T-helper 1 cell treated with Interleukin-12 subunit alpha and Interleukin-12 subunit beta and Interleukin-4 antibody, amounts not matched to agents 30 μg/mL and 1 μg/mL, for 36 hours (primary cell): ENCODE measurements around the gene PRR20G.

Source experiments
- H3K27ac Mint-ChIP-seq: one replicate; pipeline ENCODE4 v1.8.0; 2021; ENCODE audit warnings: mild to moderate bottlenecking, mixed read lengths
- H3K27me3 Mint-ChIP-seq: one replicate; pipeline ENCODE4 v1.8.0; 2021; ENCODE audit warnings: low read depth, mixed read lengths
- H3K36me3 Mint-ChIP-seq: one replicate; pipeline ENCODE4 v1.8.0; 2021; ENCODE audit warnings: low read depth, mixed read lengths
- H3K4me1 Mint-ChIP-seq: one replicate; pipeline ENCODE4 v1.8.0; 2021; ENCODE audit warnings: low read depth, mixed read lengths
- H3K4me3 Mint-ChIP-seq: one replicate; pipeline ENCODE4 v1.8.0; 2021; ENCODE audit warnings: mild to moderate bottlenecking, moderate library complexity, mixed read lengths
- H3K9me3 Mint-ChIP-seq: one replicate; pipeline ENCODE4 v1.8.0; 2021; ENCODE audit warnings: mixed read lengths

The PRR20G gene

DNA sequence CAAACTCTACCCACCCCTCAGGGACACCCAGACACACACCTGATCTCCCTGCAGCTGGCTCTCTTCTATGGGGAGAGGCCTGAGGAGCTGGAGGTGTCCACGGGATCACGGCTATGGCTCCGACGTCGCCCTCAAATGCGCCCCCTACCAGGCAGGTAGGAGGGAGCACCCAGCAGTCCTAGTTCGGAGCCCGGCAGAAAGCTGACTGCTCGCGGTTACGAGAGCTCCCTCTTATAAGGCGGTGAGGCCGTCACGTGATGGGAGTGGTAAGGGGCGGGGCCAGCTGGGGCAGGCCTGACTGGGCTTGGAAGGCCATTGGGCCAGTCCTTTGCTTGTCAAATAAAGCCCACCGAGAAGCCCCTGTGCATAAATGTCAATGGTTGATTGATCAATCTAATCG lies at the start of gene PRR20G:
PRR20G (minus strand) TSS at position 207 of the 400 bp plus-strand sequence. CDS start 681 bp downstream, outside the sequence.
- H3K9me3 Mint-ChIP-seq: no peaks in the 10 kb centered on the region
- peaks cover 5% of the 10 kb centered on the region for H3K27me3 Mint-ChIP-seq
- H3K36me3 Mint-ChIP-seq: no peaks in the 10 kb centered on the region
- H3K27ac Mint-ChIP-seq: no peak within 1 kb of the TSS
- no peak within 1 kb of the TSS for H3K4me3 Mint-ChIP-seq
- H3K4me1 Mint-ChIP-seq: no peaks in the 10 kb centered on the region

- Mint-ChIP-seq H3K27me3 (peaks cover 13% of the 10 kb centered on the region), H3K4me3 (no peak overlapping the region), H3K4me1 (no peaks in the 10 kb centered on the region), H3K27ac (no peak overlapping the region), H3K36me3 (no peaks in the 10 kb centered on the region), H3K9me3 (peaks cover 18% of the 10 kb centered on the region)
Observed at GRCh38 chr3:127337001-127337400, 49.2 kb upstream of the PRR20G start.

DNA sequence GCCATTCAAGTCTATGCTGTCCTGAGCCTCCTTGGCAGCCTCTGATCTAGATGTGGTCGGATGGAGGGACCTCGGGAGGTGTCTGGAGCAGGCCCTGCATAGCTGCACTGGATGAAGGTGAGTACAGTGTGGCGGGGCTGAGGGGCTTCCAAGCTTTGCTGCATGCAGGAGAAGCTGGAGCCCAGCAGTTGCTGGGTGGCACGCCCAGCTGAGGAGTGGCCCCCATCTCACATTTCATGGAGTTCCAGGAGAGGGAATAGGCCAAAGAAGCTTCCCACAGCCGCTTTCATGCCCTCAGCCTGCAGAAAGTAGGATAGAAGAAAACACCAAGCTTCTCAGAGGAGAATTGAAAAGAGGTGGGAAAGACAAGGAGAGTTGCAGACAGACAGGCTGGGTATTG lies 48.3 kb upstream of the PRR20G start:
- H3K27ac Mint-ChIP-seq: no peak overlapping the region
- H3K9me3 Mint-ChIP-seq: peaks cover 24% of the 10 kb centered on the region
- H3K4me1 Mint-ChIP-seq: no peaks in the 10 kb centered on the region
- H3K36me3 Mint-ChIP-seq: no peaks in the 10 kb centered on the region
- no peak overlapping the region for H3K4me3 Mint-ChIP-seq
- H3K27me3 Mint-ChIP-seq: peaks cover 13% of the 10 kb centered on the region

- Mint-ChIP-seq H3K36me3 (no peaks in the 10 kb centered on the region), H3K4me1 (no peaks in the 10 kb centered on the region), H3K9me3 (peaks cover 30% of the 10 kb centered on the region), H3K27ac (no peak overlapping the region), H3K4me3 (no peak overlapping the region), H3K27me3 (no peaks in the 10 kb centered on the region)
Observed at GRCh38 chr3:127330385-127330784, 42.5 kb upstream of the PRR20G start.

DNA sequence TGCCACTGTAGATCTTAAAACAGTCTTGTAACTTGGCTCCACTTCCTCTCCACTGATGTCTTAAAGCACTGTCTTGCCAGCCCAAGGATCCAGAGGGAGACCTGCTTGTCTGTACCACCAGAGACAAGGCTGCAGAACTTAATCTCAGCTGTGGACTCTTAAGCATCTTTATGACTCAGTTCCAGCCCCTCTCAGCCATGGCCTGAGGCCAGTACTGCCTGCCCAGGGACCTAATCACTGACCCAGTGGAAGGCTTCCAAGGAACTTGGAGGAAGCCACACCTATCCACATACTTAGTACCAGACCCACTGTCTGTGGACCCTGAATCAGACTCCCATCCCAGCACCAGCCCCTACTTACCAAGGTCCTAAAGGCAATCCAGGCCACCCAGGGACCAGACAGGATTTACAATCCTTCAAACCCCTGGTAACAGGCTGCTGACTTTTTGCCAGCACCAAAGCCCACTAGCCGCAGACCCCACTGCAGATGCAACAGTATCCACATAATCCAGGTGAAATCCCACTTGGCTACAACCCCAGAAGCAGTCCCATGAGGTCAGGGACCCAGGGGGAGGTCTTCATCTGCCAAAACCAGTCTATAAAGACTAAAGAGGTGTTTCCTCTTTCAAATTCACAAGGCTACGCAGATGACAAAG lies 41.9 kb upstream of the PRR20G start:
- H3K27me3 Mint-ChIP-seq: no peaks in the 10 kb centered on the region
- H3K4me3 Mint-ChIP-seq: no peak overlapping the region
- no peaks in the 10 kb centered on the region for H3K4me1 Mint-ChIP-seq
- no peak overlapping the region for H3K27ac Mint-ChIP-seq
- no peaks in the 10 kb centered on the region for H3K36me3 Mint-ChIP-seq
- peaks cover 30% of the 10 kb centered on the region for H3K9me3 Mint-ChIP-seq

GRCh38 chr3:127328421-127328820 lies 40.6 kb upstream of the PRR20G start:
- peaks cover 30% of the 10 kb centered on the region for H3K9me3 Mint-ChIP-seq
- H3K4me3 Mint-ChIP-seq: no peak overlapping the region
- no peaks in the 10 kb centered on the region for H3K36me3 Mint-ChIP-seq
- H3K27me3 Mint-ChIP-seq: no peaks in the 10 kb centered on the region
- H3K27ac Mint-ChIP-seq: no peak overlapping the region
- no peaks in the 10 kb centered on the region for H3K4me1 Mint-ChIP-seq

- no peak overlapping the region for H3K4me3 Mint-ChIP-seq
- no peaks in the 10 kb centered on the region for H3K4me1 Mint-ChIP-seq
- no peaks in the 10 kb centered on the region for H3K27me3 Mint-ChIP-seq
- H3K27ac Mint-ChIP-seq: no peak overlapping the region
- no peaks in the 10 kb centered on the region for H3K36me3 Mint-ChIP-seq
- H3K9me3 Mint-ChIP-seq: peaks cover 17% of the 10 kb centered on the region
Observed at GRCh38 chr3:127326341-127326740, 38.5 kb upstream of the PRR20G start.

DNA sequence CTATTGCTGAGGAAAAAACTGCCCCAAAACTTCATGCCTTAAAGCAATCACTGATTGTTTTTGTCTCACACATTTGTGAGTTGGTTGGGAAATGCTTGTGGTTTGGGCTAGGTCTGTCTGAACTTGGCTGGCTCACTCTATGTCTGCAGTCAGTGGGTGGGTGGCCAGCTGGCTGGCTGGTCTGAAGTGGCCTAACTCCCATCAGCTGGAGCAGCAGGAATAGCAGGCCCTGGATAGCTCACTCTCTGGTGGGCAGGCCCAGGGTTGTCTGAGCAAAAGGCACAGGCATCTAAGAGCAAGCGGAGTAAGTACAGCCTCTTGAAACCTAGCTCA lies 37.7 kb upstream of the PRR20G start:
- H3K27me3 Mint-ChIP-seq: no peaks in the 10 kb centered on the region
- no peak overlapping the region for H3K4me3 Mint-ChIP-seq
- H3K9me3 Mint-ChIP-seq: peaks cover 14% of the 10 kb centered on the region
- H3K27ac Mint-ChIP-seq: no peak overlapping the region
- no peaks in the 10 kb centered on the region for H3K36me3 Mint-ChIP-seq
- no peaks in the 10 kb centered on the region for H3K4me1 Mint-ChIP-seq

DNA sequence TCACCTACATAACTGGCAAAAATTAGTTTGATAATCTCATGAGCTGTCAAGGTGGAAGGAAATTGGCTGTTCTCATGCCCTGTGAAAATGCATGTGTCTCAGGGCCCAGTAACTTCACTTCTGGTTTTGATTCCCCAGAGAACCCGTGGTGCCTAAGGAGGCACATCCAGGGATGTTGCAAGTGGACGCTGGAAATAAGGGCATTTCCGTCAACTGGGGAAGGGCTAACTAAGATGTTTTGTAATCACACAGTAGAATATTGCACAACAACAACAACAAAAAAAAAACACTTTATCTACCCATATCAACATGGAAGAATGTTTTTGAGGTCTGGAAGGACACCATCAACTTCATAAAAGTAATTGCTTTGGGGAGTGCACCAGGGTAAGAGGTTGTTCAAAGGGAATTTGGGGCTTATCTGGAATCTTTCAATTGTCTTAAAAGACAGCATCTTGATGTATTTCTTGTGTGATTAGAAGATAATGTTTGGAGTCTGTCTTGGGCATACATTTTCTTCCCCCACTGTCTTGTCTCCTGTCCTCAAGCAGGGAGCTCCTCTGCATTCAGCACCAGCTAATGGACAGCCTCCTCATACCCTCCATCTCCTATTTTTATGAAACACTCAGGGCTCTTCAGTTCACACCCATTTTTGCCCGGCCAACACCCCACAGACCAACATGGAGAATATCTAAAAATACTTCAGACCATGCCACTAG lies 37.2 kb upstream of the PRR20G start:
- Mint-ChIP-seq H3K4me3 (no peak overlapping the region), H3K4me1 (no peaks in the 10 kb centered on the region), H3K27ac (no peak overlapping the region), H3K36me3 (no peaks in the 10 kb centered on the region), H3K27me3 (no peaks in the 10 kb centered on the region), H3K9me3 (peaks cover 9% of the 10 kb centered on the region)

GRCh38 chr3:127324076-127324475 lies 36.2 kb upstream of the PRR20G start:
- Mint-ChIP-seq H3K4me3 (no peak overlapping the region), H3K27ac (no peak overlapping the region)

GRCh38 chr3:127323581-127323980 lies 35.7 kb upstream of the PRR20G start:
- H3K4me1 Mint-ChIP-seq: no peaks in the 10 kb centered on the region
- H3K27me3 Mint-ChIP-seq: no peaks in the 10 kb centered on the region
- no peaks in the 10 kb centered on the region for H3K36me3 Mint-ChIP-seq
- peaks cover 8% of the 10 kb centered on the region for H3K9me3 Mint-ChIP-seq
- no peak overlapping the region for H3K27ac Mint-ChIP-seq
- H3K4me3 Mint-ChIP-seq: no peak overlapping the region

More at GRCh38 chr3:127324076-127324475, 36.2 kb upstream of the PRR20G start:
- H3K36me3 Mint-ChIP-seq: no peaks in the 10 kb centered on the region
- H3K9me3 Mint-ChIP-seq: peaks cover 8% of the 10 kb centered on the region
- H3K4me1 Mint-ChIP-seq: no peaks in the 10 kb centered on the region
- no peaks in the 10 kb centered on the region for H3K27me3 Mint-ChIP-seq

GRCh38 chr3:127321371-127321770 lies 33.5 kb upstream of the PRR20G start:
- H3K9me3 Mint-ChIP-seq: no peaks in the 10 kb centered on the region
- no peaks in the 10 kb centered on the region for H3K36me3 Mint-ChIP-seq
- H3K4me1 Mint-ChIP-seq: no peaks in the 10 kb centered on the region
- H3K27me3 Mint-ChIP-seq: no peaks in the 10 kb centered on the region
- H3K27ac Mint-ChIP-seq: no peak overlapping the region
- no peak overlapping the region for H3K4me3 Mint-ChIP-seq

DNA sequence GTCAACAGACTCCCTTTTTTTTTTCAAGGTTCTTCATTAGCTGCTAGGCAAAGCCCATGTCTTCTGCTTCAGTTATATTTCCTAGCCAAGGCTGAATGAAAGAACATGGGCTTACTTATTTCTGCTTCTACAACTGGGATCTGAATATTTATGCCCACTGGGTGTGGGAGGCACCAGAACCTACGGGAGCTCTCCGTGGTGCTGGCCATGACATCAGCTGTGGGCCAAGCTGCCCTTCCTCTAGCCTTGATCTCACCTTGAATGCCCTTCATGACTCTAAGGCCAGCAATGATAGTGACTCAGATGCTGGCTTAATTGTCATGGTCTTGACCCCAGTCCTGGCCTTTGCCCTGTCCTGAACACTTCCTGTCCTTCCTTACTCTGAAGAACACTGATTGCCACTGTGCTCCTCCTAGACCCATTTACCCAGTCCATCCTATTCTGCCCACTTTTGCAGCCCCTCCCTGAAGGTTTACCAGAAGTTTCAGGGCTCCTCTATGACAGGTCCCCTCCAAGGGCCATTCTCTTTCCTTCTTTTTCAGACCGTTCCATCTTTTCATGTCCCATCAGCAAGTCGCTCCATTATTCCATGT lies 32.8 kb upstream of the PRR20G start:
- no peaks in the 10 kb centered on the region for H3K9me3 Mint-ChIP-seq
- no peak overlapping the region for H3K27ac Mint-ChIP-seq
- no peaks in the 10 kb centered on the region for H3K4me1 Mint-ChIP-seq

GRCh38 chr3:127316685-127317084 lies 28.8 kb upstream of the PRR20G start:
- Mint-ChIP-seq H3K27ac (no peak overlapping the region), H3K9me3 (no peaks in the 10 kb centered on the region), H3K4me3 (no peak overlapping the region), H3K27me3 (peaks cover under 1% of the 10 kb centered on the region), H3K4me1 (no peaks in the 10 kb centered on the region), H3K36me3 (no peaks in the 10 kb centered on the region)

More for the DNA sequence above, 32.8 kb upstream of the PRR20G start:
- Mint-ChIP-seq H3K4me3 (no peak overlapping the region), H3K27me3 (no peaks in the 10 kb centered on the region), H3K36me3 (no peaks in the 10 kb centered on the region)

DNA sequence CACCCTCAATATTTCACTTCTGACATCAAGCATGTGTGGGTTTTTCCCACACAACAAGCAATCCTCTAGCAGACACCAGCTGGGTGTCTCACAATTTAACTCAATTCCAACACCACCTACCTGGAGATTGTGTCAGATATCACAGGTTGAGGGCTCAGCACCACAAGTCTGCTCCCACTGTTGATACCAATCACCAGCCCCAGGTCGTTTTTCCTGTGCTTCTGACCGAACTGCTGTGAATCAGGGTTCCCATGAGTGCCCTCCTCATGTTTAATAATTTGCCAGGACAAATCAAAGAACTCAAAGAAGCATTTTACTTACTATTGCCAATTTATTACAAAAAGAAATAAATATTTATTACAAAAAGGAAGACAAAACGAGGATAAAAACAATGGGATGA lies 25.0 kb upstream of the PRR20G start:
- Mint-ChIP-seq H3K27me3 (peaks cover 3% of the 10 kb centered on the region), H3K27ac (no peak overlapping the region), H3K36me3 (no peaks in the 10 kb centered on the region), H3K4me1 (no peaks in the 10 kb centered on the region), H3K4me3 (no peak overlapping the region), H3K9me3 (no peaks in the 10 kb centered on the region)
